Measurements from ENCODE around the gene TNPO1. TPM values are rescaled to one million over a fixed set of nuclear protein-coding genes. Genes with fewer than 3 reads are reported as not detected.

The TNPO1 gene
- total and polyA plus RNA-seq, 2 experiments from 2014 or later = 53.5 to 128 TPM

- DNase-seq (ENCODE audit: low spot score) = no peak
- Histone ChIP-seq H3K27me3 (no peaks in the 10 kb centered on the region), H2AFZ (no peak overlapping the region), H3K4me1 (ENCODE audit: insufficient read depth) (no peaks in the 10 kb centered on the region), H3K9me3 (ENCODE audit: low read depth) (no peaks in the 10 kb centered on the region), H3K36me3 (replicated peaks; ENCODE audit: insufficient read depth, low read depth) (no peaks in the 10 kb centered on the region), H3K9me2 (replicated peaks; ENCODE audit: insufficient read depth) (no peaks in the 10 kb centered on the region), H3K79me2 (peaks cover 100% of the 10 kb centered on the region), H3K4me2 (no peak overlapping the region), H3K27ac (no peak overlapping the region), H3K4me3 (no peak overlapping the region), H4K20me1 (ENCODE audit: insufficient read depth, poor library complexity, severe bottlenecking) (peaks cover 67% of the 10 kb centered on the region)
- TF ChIP-seq CTCF (IDR thresholded peaks at IDR 0.05; ENCODE audit: poor library complexity) (no peak), EZH2phosphoT487 (IDR thresholded peaks at IDR 0.05; ENCODE audit: low read depth, severe bottlenecking, unreplicated experiment) (no peak), EZH2 (IDR thresholded peaks at IDR 0.05; ENCODE audit: borderline replicate concordance) (no peak)
These were observed 13.2 kb downstream of the TNPO1 start for GRCh38 chr5:72829707-72830106.

- no peak overlapping the region for H3K27ac ChIP-seq
- no peaks in the 10 kb centered on the region for H3K27me3 ChIP-seq
- no peaks in the 10 kb centered on the region for H3K9me3 ChIP-seq (ENCODE audit: low read depth)
- no peaks in the 10 kb centered on the region for H3K9me2 ChIP-seq (replicated peaks; ENCODE audit: insufficient read depth)
- H3K4me2 ChIP-seq = no peak overlapping the region
- peaks cover 100% of the 10 kb centered on the region for H3K79me2 ChIP-seq
- WGBS (ENCODE audit: low lambda C conversion rate, missing lambda C conversion rate) = 95% methylated on average over 2 of the region's 2 CpGs
- no peak for DNase-seq (ENCODE audit: low spot score)
- no peaks in the 10 kb centered on the region for H3K4me1 ChIP-seq (ENCODE audit: insufficient read depth)
- H4K20me1 ChIP-seq (ENCODE audit: insufficient read depth, poor library complexity, severe bottlenecking) = peaks cover 67% of the 10 kb centered on the region
- H2AFZ ChIP-seq = no peak overlapping the region
- no peaks in the 10 kb centered on the region for H3K36me3 ChIP-seq (replicated peaks; ENCODE audit: insufficient read depth, low read depth)
- no peak for TF ChIP-seq EZH2 (IDR thresholded peaks at IDR 0.05; ENCODE audit: borderline replicate concordance)
- TF ChIP-seq CTCF (IDR thresholded peaks at IDR 0.05; ENCODE audit: poor library complexity) = no peak
- no peak for TF ChIP-seq EZH2phosphoT487 (IDR thresholded peaks at IDR 0.05; ENCODE audit: low read depth, severe bottlenecking, unreplicated experiment)
- no peak overlapping the region for H3K4me3 ChIP-seq
These were observed 13.9 kb downstream of the TNPO1 start for GRCh38 chr5:72830362-72830761.

GRCh38 chr5:72831685-72832084, 15.2 kb downstream of the TNPO1 start:
- Histone ChIP-seq H2AFZ (no peak overlapping the region), H3K9me2 (replicated peaks; ENCODE audit: insufficient read depth) (no peaks in the 10 kb centered on the region), H3K36me3 (replicated peaks; ENCODE audit: insufficient read depth, low read depth) (no peaks in the 10 kb centered on the region), H4K20me1 (ENCODE audit: insufficient read depth, poor library complexity, severe bottlenecking) (peaks cover 72% of the 10 kb centered on the region), H3K27ac (no peak overlapping the region), H3K79me2 (peaks cover 100% of the 10 kb centered on the region), H3K4me1 (ENCODE audit: insufficient read depth) (no peaks in the 10 kb centered on the region), H3K27me3 (no peaks in the 10 kb centered on the region), H3K9me3 (ENCODE audit: low read depth) (no peaks in the 10 kb centered on the region), H3K4me2 (no peak overlapping the region), H3K4me3 (no peak overlapping the region)
- no peak for TF ChIP-seq CTCF (IDR thresholded peaks at IDR 0.05; ENCODE audit: poor library complexity)
- no peak for TF ChIP-seq EZH2 (IDR thresholded peaks at IDR 0.05; ENCODE audit: borderline replicate concordance)
- TF ChIP-seq EZH2phosphoT487 (IDR thresholded peaks at IDR 0.05; ENCODE audit: low read depth, severe bottlenecking, unreplicated experiment) = no peak
- 97% methylated on average over 4 of the region's 4 CpGs for WGBS (ENCODE audit: low lambda C conversion rate, missing lambda C conversion rate)
- DNase-seq (ENCODE audit: low spot score) = no peak

GRCh38 chr5:72834924-72835323, 18.5 kb downstream of the TNPO1 start:
- H2AFZ ChIP-seq = no peak overlapping the region
- no peaks in the 10 kb centered on the region for H3K36me3 ChIP-seq (replicated peaks; ENCODE audit: insufficient read depth, low read depth)
- H3K27me3 ChIP-seq = no peaks in the 10 kb centered on the region
- H3K27ac ChIP-seq = no peak overlapping the region
- no peaks in the 10 kb centered on the region for H3K4me1 ChIP-seq (ENCODE audit: insufficient read depth)
- peaks cover 83% of the 10 kb centered on the region for H4K20me1 ChIP-seq (ENCODE audit: insufficient read depth, poor library complexity, severe bottlenecking)
- TF ChIP-seq EZH2 (IDR thresholded peaks at IDR 0.05; ENCODE audit: borderline replicate concordance) (no peak), EZH2phosphoT487 (IDR thresholded peaks at IDR 0.05; ENCODE audit: low read depth, severe bottlenecking, unreplicated experiment) (no peak), CTCF (IDR thresholded peaks at IDR 0.05; ENCODE audit: poor library complexity) (no peak)
- H3K79me2 ChIP-seq = peaks cover 100% of the 10 kb centered on the region
- 96% methylated on average over 2 of the region's 2 CpGs for WGBS (ENCODE audit: low lambda C conversion rate, missing lambda C conversion rate)
- DNase-seq (ENCODE audit: low spot score) = no peak
- H3K9me3 ChIP-seq (ENCODE audit: low read depth) = no peaks in the 10 kb centered on the region
- no peak overlapping the region for H3K4me2 ChIP-seq
- H3K9me2 ChIP-seq (replicated peaks; ENCODE audit: insufficient read depth) = no peaks in the 10 kb centered on the region
- no peak overlapping the region for H3K4me3 ChIP-seq
